HG02943 (cell line): ENCODE data around the gene TSPAN31.
"Not testable (repeated sequence)": the region's sequence is repeated elsewhere in the genome, so short reads cannot be mapped to it uniquely, and the experiment has no call there.

ENCODE experiments used
- ATAC-seq: cut with Tn5 transposase; IDR thresholded peaks from one replicate; pipeline ENCODE4 v1.9.1; 2021; ENCODE audit warnings: mild to moderate bottlenecking, low read depth, moderate library complexity; ENCODE audit not compliant: unreplicated experiment

Gene TSPAN31

GRCh38 chr12:57721846-57722608, 22.8 kb upstream of the TSPAN31 start:
- not testable (repeated sequence) for ATAC-seq

GRCh38 chr12:57722716-57723629, 21.9 kb upstream of the TSPAN31 start:
- no peak for ATAC-seq

- ATAC-seq: no peak
Measured at GRCh38 chr12:57723630-57723962, 21.2 kb upstream of the TSPAN31 start.

- ATAC-seq: no peak
Measured at GRCh38 chr12:57724003-57724935, 20.6 kb upstream of the TSPAN31 start.

GRCh38 chr12:57724936-57725740, 19.7 kb upstream of the TSPAN31 start:
- no peak for ATAC-seq

GRCh38 chr12:57725851-57726150, 19.0 kb upstream of the TSPAN31 start:
- no peak for ATAC-seq

GRCh38 chr12:57726151-57726883, 18.5 kb upstream of the TSPAN31 start:
- ATAC-seq: no peak

- ATAC-seq: no peak
Measured at GRCh38 chr12:57726884-57727757, 17.7 kb upstream of the TSPAN31 start.

- ATAC-seq: no peak
Measured at GRCh38 chr12:57727758-57728395, 17.0 kb upstream of the TSPAN31 start.

- no peak for ATAC-seq
Measured at GRCh38 chr12:57729321-57729844, 15.5 kb upstream of the TSPAN31 start.

- no peak for ATAC-seq
Measured at GRCh38 chr12:57730336-57731067, 14.3 kb upstream of the TSPAN31 start.

- no peak for ATAC-seq
Measured at GRCh38 chr12:57731411-57732080, 13.3 kb upstream of the TSPAN31 start.

- no peak for ATAC-seq
Measured at GRCh38 chr12:57732270-57732669, 12.6 kb upstream of the TSPAN31 start.

- ATAC-seq: no peak
Measured at GRCh38 chr12:57732726-57733593, 11.9 kb upstream of the TSPAN31 start.

- ATAC-seq: no peak
Measured at GRCh38 chr12:57733928-57734327, 10.9 kb upstream of the TSPAN31 start.

GRCh38 chr12:57734591-57734990, 10.2 kb upstream of the TSPAN31 start:
- ATAC-seq: no peak
